ENCODE measurements around the gene ELK4. TPM values are rescaled to one million over a fixed set of nuclear protein-coding genes. Genes with fewer than 3 reads are reported as not detected.

Gene ELK4
- total and polyA plus RNA-seq, 2 donors (not counting 1 experiment from before 2014, with no cell fraction given) = 11.7 to 11.8 TPM

GRCh38 chr1:205670150-205670446, 38.3 kb upstream of the ELK4 start:
- Histone ChIP-seq H3K4me2 (ENCODE audit: extremely low read depth, insufficient read depth, low read length) (no peak overlapping the region), H3K79me2 (ENCODE audit: control insufficient read depth, insufficient read depth, low read length) (no peaks in the 10 kb centered on the region), H2AFZ (ENCODE audit: low read length) (no peak overlapping the region), H3K27me3 (ENCODE audit: control insufficient read depth, insufficient read depth, low read length) (no peaks in the 10 kb centered on the region), H3K4me1 (ENCODE audit: control insufficient read depth, extremely low read depth, insufficient read depth, low read length) (no peaks in the 10 kb centered on the region), H3K27ac (ENCODE audit: insufficient read depth, low read length) (no peak overlapping the region), H3K9ac (ENCODE audit: insufficient read depth, low read length) (no peak overlapping the region), H3K36me3 (ENCODE audit: control insufficient read depth, insufficient read depth, low read length) (no peaks in the 10 kb centered on the region), H4K20me1 (ENCODE audit: control insufficient read depth, extremely low read depth, insufficient read depth, low read length) (no peaks in the 10 kb centered on the region), H3K4me3 (replicated peaks in 1 of 4; ENCODE audit: control extremely low read depth in 1 of 4, insufficient read depth in 1 of 4, low read depth in 3 of 4, low read length in 4 of 4) (no peak overlapping the region), H3K9me3 (ENCODE audit: control insufficient read depth, insufficient read depth, low read depth, low read length) (no peaks in the 10 kb centered on the region)
- TF ChIP-seq CTCF (conservative IDR thresholded peaks at IDR 0.05 in 1 of 2, IDR thresholded peaks at IDR 0.05 in 1 of 2; ENCODE audit: low read depth in 1 of 2, low read length in 2 of 2) = no peak
- no peak for TF ChIP-seq EZH2 (IDR thresholded peaks at IDR 0.05; ENCODE audit: low read length, missing control alignments)
- no peak for DNase-seq (ENCODE audit: low read depth in 2 of 2)

GRCh38 chr1:205669341-205670149, 37.7 kb upstream of the ELK4 start:
- Histone ChIP-seq H4K20me1 (ENCODE audit: control insufficient read depth, extremely low read depth, insufficient read depth, low read length) (no peaks in the 10 kb centered on the region), H3K79me2 (ENCODE audit: control insufficient read depth, insufficient read depth, low read length) (no peaks in the 10 kb centered on the region), H3K4me1 (ENCODE audit: control insufficient read depth, extremely low read depth, insufficient read depth, low read length) (no peaks in the 10 kb centered on the region), H3K27ac (ENCODE audit: insufficient read depth, low read length) (no peak overlapping the region), H3K27me3 (ENCODE audit: control insufficient read depth, insufficient read depth, low read length) (no peaks in the 10 kb centered on the region), H3K9ac (ENCODE audit: insufficient read depth, low read length) (no peak overlapping the region), H3K4me2 (ENCODE audit: extremely low read depth, insufficient read depth, low read length) (no peak overlapping the region), H3K9me3 (ENCODE audit: control insufficient read depth, insufficient read depth, low read depth, low read length) (no peaks in the 10 kb centered on the region), H3K4me3 (replicated peaks in 1 of 4; ENCODE audit: control extremely low read depth in 1 of 4, insufficient read depth in 1 of 4, low read depth in 3 of 4, low read length in 4 of 4) (no peak overlapping the region), H2AFZ (ENCODE audit: low read length) (no peak overlapping the region), H3K36me3 (ENCODE audit: control insufficient read depth, insufficient read depth, low read length) (no peaks in the 10 kb centered on the region)
- TF ChIP-seq CTCF (conservative IDR thresholded peaks at IDR 0.05 in 1 of 2, IDR thresholded peaks at IDR 0.05 in 1 of 2; ENCODE audit: low read depth in 1 of 2, low read length in 2 of 2) (no peak), EZH2 (IDR thresholded peaks at IDR 0.05; ENCODE audit: low read length, missing control alignments) (no peak)
- DNase-seq (ENCODE audit: low read depth in 2 of 2) = no peak

GRCh38 chr1:205668951-205669340, 37.1 kb upstream of the ELK4 start:
- no peaks in the 10 kb centered on the region for H4K20me1 ChIP-seq (ENCODE audit: control insufficient read depth, extremely low read depth, insufficient read depth, low read length)
- H3K27me3 ChIP-seq (ENCODE audit: control insufficient read depth, insufficient read depth, low read length) = no peaks in the 10 kb centered on the region
- no peak overlapping the region for H3K4me3 ChIP-seq (replicated peaks in 1 of 4; ENCODE audit: control extremely low read depth in 1 of 4, insufficient read depth in 1 of 4, low read depth in 3 of 4, low read length in 4 of 4)
- no peak overlapping the region for H3K4me2 ChIP-seq (ENCODE audit: extremely low read depth, insufficient read depth, low read length)
- H3K4me1 ChIP-seq (ENCODE audit: control insufficient read depth, extremely low read depth, insufficient read depth, low read length) = no peaks in the 10 kb centered on the region
- H3K9ac ChIP-seq (ENCODE audit: insufficient read depth, low read length) = no peak overlapping the region
- H3K79me2 ChIP-seq (ENCODE audit: control insufficient read depth, insufficient read depth, low read length) = no peaks in the 10 kb centered on the region
- no peak overlapping the region for H2AFZ ChIP-seq (ENCODE audit: low read length)
- TF ChIP-seq CTCF (conservative IDR thresholded peaks at IDR 0.05 in 1 of 2, IDR thresholded peaks at IDR 0.05 in 1 of 2; ENCODE audit: low read depth in 1 of 2, low read length in 2 of 2) (no peak), EZH2 (IDR thresholded peaks at IDR 0.05; ENCODE audit: low read length, missing control alignments) (no peak)
- H3K9me3 ChIP-seq (ENCODE audit: control insufficient read depth, insufficient read depth, low read depth, low read length) = no peaks in the 10 kb centered on the region
- H3K36me3 ChIP-seq (ENCODE audit: control insufficient read depth, insufficient read depth, low read length) = no peaks in the 10 kb centered on the region
- DNase-seq (ENCODE audit: low read depth in 2 of 2) = no peak
- no peak overlapping the region for H3K27ac ChIP-seq (ENCODE audit: insufficient read depth, low read length)
